ENCODE results near the gene SLC12A4.

SLC12A4 gene

DNA sequence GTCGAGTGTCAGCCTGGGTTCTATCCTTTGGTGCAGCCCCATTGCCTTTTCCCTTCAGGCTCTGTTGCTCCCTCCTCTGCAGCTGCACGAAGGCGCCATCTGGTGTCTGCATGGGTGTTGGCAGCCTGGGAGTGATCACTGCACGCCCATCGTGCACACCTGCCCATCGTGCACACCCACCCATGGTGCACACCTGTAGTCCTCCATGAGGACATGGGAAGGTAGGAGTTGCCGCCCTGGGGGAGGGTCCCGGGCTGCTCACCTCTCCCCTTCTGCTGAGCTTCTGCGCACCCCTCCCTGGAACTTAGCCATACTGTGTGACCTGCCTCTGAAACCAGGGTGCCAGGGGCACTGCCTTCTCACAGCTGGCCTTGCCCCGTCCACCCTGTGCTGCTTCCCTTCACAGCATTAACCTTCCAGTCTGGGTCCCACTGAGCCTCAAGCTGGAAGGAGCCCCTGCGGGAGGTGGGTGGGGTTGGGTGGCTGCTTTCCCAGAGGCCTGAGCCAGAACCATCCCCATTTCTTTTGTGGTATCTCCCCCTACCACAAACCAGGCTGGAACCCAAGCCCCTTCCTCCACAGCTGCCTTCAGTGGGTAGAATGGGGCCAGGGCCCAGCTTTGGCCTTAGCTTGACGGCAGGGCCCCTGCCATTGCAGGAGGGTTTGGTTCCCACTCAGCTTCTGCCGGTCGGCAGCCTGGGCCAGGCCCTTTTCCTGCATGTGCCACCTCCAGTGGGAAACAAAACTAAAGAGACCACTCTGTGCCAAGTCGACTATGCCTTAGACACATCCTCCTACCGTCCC is 39.7 kb downstream of the SLC12A4 start:
- in situ Hi-C loops (cut with HindIII; ENCODE audit: low sequenced_read_pairs): no loop called here

DNA sequence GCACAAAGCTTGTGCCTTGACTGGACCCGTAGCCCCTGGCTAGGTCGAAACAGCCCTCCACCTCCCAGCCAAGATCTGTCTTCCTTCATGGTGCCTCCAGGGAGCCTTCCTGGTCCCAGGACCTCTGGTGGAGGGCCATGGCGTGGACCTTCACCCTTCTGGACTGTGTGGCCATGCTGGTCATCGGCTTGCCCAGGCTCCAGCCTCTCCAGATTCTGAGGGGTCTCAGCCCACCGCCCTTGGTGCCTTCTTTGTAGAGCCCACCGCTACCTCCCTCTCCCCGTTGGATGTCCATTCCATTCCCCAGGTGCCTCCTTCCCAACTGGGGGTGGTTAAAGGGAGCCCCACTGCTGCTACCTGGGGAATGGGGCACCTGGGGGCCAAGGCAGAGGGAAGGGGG is 40.3 kb downstream of the SLC12A4 start:
- in situ Hi-C loops (cut with HindIII; ENCODE audit: low sequenced_read_pairs): no loop called here

DNA sequence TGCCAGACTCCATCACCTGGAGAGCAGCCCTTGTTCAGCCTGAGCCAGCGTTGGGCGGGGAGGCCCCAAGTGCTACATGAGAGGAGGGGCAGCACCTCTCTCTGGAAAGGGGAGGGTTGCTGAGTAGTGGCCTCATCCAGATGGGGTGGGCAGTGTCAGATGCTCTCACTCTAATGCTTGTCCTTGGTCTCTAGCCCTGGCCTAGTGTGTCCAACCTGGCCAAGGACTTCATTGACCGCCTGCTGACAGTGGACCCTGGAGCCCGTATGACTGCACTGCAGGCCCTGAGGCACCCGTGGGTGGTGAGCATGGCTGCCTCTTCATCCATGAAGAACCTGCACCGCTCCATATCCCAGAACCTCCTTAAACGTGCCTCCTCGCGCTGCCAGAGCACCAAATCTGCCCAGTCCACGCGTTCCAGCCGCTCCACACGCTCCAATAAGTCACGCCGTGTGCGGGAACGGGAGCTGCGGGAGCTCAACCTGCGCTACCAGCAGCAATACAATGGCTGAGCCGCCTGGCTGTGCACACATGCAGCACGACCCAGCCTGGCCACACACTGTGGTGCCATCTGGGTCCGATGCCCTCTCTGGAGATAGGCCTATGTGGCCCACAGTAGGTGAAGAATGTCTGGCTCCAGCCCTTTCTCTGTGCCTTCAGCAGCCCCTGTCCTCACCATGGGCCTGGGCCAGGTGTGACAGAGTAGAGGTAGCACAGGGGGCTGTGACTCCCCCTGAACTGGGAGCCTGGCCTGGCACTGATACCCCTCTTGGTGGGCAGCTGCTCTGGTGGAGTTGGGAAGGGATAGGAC is 41.1 kb downstream of the SLC12A4 start:
- in situ Hi-C loops (cut with HindIII; ENCODE audit: low sequenced_read_pairs): no loop called here

DNA sequence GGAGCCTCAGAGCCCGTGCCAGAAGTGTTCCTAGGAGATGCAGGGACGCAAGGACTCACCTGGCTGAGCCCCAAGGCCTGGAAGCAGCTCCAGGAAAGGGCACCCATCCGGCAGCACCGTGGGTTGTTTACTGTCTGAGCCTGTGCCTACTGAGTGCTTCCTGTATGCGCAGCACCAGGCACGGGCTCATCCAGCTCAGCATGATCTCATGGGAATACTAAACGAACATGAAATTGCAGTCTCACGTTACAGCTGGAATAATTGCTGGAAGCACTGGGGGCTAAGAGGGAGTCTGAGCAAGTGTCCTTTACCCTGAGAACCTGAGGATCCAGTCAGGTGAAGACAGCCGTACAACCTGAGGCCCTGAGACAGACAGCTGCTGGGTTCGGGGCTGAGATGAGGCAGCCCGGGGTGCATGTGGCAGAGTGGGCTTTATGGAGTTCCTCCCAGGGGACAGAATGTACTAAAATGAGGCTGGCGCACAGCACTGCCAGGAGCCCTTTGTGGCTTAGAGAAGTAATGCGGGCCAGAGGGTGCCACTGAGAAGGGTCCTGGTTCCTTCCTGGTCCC is 42.2 kb downstream of the SLC12A4 start:
- in situ Hi-C loops (cut with HindIII; ENCODE audit: low sequenced_read_pairs): no loop called here

DNA sequence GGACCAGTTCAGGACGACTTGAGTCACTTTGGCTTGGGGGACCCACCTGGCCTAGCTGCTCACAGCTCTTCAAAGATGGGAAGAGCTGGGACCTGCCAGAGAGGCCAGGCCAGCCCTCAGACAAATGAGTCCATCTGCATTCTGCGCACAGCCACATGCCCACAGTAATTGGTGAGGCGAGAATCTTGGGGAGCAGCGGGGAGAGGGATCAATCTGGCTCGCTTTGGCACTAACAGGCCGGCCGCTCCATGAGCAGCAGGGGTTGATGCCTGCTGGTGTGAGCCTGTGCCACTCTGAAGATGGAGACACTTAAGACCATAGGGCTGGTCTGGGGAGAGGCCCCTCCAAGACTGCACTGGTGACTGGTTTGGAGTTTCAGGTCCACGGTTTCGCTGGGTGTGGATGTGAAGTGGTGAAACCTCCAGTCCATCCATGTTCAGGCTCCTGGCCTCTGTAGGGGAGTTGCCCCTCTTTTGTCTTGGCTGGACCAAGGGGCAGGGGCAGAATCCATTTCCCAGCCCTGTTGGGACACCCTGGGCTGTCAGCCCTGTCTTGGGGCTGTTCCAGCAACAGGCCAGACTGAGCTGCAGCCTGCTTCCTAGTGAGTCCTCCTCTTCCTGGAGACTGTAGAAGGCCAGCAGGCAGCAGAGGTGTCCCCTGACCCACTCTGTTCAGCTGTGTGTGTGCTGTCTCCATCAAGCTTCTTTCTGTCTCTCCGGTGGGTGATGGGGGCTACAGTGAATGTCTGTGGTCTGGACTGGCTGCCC is 44.1 kb downstream of the SLC12A4 start:
- in situ Hi-C loops (cut with HindIII; ENCODE audit: low sequenced_read_pairs): loop anchor here (25.0 kb wide), 1 partner anchor 88 kb away; the partner anchor contains the start of genes DDX28, DPEP2NB and DUS2

DNA sequence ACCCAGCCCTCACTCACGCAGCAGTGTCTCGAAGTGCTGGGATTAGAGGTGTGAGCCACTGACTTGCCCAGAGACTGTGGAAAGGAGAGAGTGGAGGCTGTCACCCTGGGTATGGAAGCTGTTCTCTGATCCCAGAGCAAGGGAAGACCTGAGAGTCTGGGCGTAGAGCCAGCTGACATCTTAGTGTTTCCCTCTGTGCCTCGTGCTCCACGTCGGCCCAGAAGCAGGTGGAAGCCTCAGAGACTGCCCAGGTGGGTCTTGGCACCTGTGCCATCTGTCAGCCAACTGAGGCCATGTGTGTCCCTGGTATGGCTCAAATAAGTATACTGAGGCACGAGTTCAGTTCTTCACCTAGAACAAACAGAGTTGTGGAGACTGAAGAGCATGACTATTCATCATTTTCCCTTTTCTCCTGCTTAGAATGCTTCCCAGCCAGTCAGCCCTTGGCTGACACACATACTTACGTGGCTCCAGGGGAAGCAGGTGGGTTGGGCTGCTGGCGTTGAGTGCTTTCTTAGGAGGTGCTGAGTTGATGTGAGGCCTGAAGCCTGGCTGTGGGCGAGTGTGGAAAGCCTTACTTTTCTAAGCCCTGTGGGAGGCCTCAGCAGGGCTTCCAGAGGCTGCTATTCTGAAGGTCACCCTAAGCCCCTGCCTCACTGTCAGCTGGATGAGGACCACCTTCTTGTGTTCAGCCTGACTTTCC is 44.9 kb downstream of the SLC12A4 start:
- in situ Hi-C loops (cut with HindIII; ENCODE audit: low sequenced_read_pairs): loop anchor here (25.0 kb wide), 1 partner anchor 89 kb away; the partner anchor contains the start of genes DDX28, DPEP2NB and DUS2

DNA sequence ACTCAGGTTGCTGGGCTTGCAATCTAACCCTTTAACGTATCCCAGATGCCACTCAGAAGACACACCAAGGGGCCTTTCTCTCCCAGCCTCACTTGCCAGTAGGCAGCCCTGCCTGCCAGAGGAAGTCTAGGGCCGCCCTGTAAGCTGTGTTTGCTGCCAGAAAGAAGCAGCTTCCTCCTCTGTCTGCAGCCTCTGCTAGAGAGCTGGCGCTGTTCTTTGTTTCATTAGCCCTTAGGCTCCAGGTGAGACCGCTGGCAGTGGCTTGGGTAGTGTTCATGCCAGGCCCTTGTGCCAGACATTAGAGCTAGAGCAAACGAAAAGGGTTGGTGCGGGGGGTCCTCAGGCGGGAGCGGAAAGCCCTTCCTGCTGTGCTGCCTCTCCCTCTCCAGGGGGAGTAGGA is 45.7 kb downstream of the SLC12A4 start:
- in situ Hi-C loops (cut with HindIII; ENCODE audit: low sequenced_read_pairs): loop anchor here (25.0 kb wide), 1 partner anchor 90 kb away; the partner anchor contains the start of genes DDX28, DPEP2NB and DUS2

- in situ Hi-C loops (cut with HindIII; ENCODE audit: low sequenced_read_pairs): loop anchor here (25.0 kb wide), 1 partner anchor 90 kb away; the partner anchor contains the start of genes DDX28, DPEP2NB and DUS2
Measured at GRCh38 chr16:67922221-67922620, 46.2 kb downstream of the SLC12A4 start.

GRCh38 chr16:67919622-67920221 is 48.7 kb downstream of the SLC12A4 start:
- in situ Hi-C loops (cut with HindIII; ENCODE audit: low sequenced_read_pairs): loop anchor here (25.0 kb wide), 1 partner anchor 93 kb away; the partner anchor contains the start of genes DDX28, DPEP2NB and DUS2

DNA sequence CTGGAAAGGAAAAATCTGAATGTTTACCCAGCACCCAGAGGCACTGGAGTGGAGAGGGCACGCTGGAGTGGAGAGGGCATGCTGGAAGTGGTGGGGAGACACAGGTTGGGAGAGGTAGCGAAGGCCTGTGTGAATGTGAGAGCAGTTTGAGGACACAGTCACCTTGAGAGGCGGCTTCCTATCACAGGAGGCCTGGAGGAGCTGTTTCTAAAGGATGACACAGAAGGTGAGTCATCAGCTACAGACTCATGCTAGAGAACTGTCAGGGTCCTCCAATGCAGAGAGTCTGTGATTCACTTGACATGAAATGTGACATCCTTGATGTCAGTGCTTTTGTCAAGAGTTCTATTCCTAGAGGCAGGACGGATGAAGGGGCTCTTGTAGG is 50.6 kb downstream of the SLC12A4 start:
- in situ Hi-C loops (cut with HindIII; ENCODE audit: low sequenced_read_pairs): loop anchor here (25.0 kb wide), 1 partner anchor 94 kb away; the partner anchor contains the start of genes DDX28, DPEP2NB and DUS2

DNA sequence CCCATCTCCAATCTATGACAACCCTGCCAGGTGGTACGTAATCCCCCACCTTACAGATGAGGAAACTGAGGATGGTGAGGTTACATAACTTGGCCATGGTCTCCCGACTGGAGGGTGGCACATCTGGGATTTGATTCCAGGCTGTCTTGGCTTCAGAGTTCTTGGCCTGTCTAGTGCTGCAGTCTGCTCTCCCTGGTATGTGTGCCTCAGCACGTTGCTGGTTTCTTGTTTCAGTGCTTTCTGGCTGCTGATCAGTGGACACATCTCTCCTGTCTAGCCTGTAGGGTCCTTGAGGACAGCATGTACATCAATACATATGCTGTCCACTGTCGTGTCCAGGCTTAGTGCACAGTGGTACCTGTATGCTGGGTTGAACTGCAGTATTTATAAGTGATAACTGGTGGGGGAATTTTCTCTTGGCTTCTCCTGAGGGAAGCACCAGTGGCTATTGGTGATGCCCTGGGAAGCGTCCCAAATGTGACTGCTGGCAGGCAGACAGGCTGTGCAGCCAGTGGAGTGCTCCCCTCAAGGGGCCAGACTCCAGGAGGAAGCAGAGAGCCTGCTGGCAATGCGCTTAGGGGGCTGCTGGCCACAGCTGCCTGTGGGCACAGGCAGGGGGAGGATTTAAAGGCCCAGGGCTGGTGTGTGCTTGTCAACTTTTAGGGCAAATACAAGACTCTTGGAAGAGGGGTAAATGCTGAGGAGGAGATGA is 51.1 kb downstream of the SLC12A4 start:
- in situ Hi-C loops (cut with HindIII; ENCODE audit: low sequenced_read_pairs): loop anchor here (25.0 kb wide), 1 partner anchor 95 kb away; the partner anchor contains the start of genes DDX28, DPEP2NB and DUS2

- in situ Hi-C loops (cut with HindIII; ENCODE audit: low sequenced_read_pairs): loop anchor here (25.0 kb wide), 1 partner anchor 96 kb away; the partner anchor contains the start of genes DDX28, DPEP2NB and DUS2
Measured at GRCh38 chr16:67915831-67916723, 52.4 kb downstream of the SLC12A4 start.

DNA sequence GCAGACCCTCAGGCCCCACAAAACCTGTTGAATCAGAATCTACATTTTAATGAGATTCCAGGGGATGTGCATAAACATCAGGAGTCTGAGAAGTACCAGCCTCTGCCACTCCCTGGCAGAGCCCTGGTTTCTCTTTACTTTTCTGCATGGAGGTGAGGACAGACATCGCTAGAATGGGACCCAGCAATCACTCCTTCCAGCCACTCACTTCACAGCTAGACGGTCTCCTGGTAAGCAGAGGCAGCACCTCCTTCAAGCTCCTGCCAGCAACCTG is 53.0 kb downstream of the SLC12A4 start:
- in situ Hi-C loops (cut with HindIII; ENCODE audit: low sequenced_read_pairs): loop anchor here (25.0 kb wide), 1 partner anchor 97 kb away; the partner anchor contains the start of genes DDX28, DPEP2NB and DUS2

DNA sequence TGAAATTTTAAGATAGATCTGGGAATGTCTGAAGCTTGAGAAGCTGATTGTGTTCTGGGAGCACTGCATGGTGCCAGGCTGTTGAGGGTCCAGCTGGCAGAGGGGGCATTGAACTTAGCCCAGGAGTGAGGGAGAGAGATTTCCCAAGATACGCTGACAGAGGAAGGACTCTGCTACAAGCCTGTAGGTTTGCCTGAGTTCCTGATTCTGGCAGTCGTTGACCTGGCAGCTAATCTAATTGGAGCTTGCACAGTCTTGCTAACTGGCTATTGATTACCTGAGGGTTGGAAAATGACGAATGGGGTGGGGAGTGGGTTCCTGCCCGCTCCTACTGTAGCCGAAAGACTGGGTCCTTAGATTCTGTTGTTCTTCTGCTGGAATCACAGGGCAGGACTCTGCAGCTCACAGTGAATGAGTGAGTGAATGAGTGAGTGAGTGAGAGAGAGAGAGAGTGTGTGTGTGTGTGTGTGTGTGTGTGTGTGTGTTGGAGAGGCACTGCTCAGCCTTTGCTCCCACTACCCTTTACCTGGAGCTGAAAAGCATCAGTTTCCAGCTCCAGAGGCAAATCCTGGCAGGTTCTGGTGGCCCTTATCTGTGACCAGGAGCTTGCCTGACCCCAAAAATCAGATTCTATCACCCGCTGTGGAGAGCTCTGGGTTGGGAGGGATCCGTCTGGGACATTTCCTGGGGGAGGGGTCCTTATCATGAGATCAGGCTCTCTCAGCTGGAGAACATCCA is 53.5 kb downstream of the SLC12A4 start:
- in situ Hi-C loops (cut with HindIII; ENCODE audit: low sequenced_read_pairs): loop anchor here (25.0 kb wide), 1 partner anchor 97 kb away; the partner anchor contains the start of genes DDX28, DPEP2NB and DUS2

DNA sequence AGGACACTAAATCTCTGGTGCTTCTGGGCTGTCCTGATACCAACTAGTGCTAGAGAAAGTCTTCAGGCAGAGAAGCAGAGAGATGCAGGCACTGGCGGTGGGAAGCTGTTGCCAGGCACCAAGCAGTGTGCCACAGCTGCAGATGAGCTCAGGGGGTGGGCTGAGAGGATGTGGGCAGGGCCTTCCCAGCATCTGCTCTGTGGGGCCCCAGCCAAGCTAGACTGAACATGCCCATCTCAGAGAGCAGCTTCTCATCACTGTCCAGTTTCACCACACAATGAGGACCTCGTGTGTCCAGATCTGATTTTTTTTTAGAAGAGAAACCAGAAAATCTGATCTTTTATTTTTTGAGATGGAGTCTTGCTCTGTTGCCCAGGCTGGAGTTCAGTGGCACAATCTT is 58.3 kb downstream of the SLC12A4 start:
- in situ Hi-C loops (cut with HindIII; ENCODE audit: low sequenced_read_pairs): loop anchor here (25.0 kb wide), 1 partner anchor 102 kb away; the partner anchor contains the start of genes DDX28, DPEP2NB and DUS2

- in situ Hi-C loops (cut with HindIII; ENCODE audit: low sequenced_read_pairs): loop anchor here (25.0 kb wide), 1 partner anchor 103 kb away; the partner anchor contains the start of genes DDX28, DPEP2NB and DUS2
Measured at GRCh38 chr16:67909056-67909742, 59.2 kb downstream of the SLC12A4 start.

All from DLD1 (cell line).